Measurements from ENCODE around the gene ZNF429. TPM values are rescaled to one million over a fixed set of nuclear protein-coding genes. Genes with fewer than 3 reads are reported as not detected.

The ZNF429 gene
- total and polyA plus RNA-seq, 2 donors (not counting 3 experiments of a cell fraction or from before 2014, with no cell fraction given): 2.1 to 2.6 TPM

GRCh38 chr19:21468791-21469190 is 36.6 kb upstream of the ZNF429 start:
- no peaks in the 10 kb centered on the region for H3K4me1 ChIP-seq (ENCODE audit: control insufficient read depth, extremely low read depth, insufficient read depth, low read length)
- BruUV-seq (replicated peaks): no TSS peak
- no peak overlapping the region for H3K4me3 ChIP-seq (replicated peaks in 1 of 3; ENCODE audit: insufficient read depth in 1 of 3, low read depth in 1 of 3, low read length in 3 of 3)
- no peaks in the 10 kb centered on the region for H3K36me3 ChIP-seq (ENCODE audit: control insufficient read depth in 2 of 2, extremely low read depth in 1 of 2, insufficient read depth in 2 of 2, low read length in 2 of 2)
- H4K20me1 ChIP-seq (replicated peaks; ENCODE audit: control insufficient read depth, extremely low read depth, insufficient read depth, low read length): no peaks in the 10 kb centered on the region
- no peak for TF ChIP-seq CTCF (IDR thresholded peaks at IDR 0.05; ENCODE audit: extremely low read depth in 1 of 2, insufficient read depth in 1 of 2, low read depth in 1 of 2, low read length in 2 of 2)
- no peak overlapping the region for H3K27ac ChIP-seq (ENCODE audit: insufficient read depth, low read depth, low read length)
- H3K9me3 ChIP-seq (replicated peaks; ENCODE audit: control insufficient read depth, insufficient read depth, low read length): peaks cover 2% of the 10 kb centered on the region
- H2AFZ ChIP-seq (ENCODE audit: low read depth, low read length): no peak overlapping the region
- H3K27me3 ChIP-seq (ENCODE audit: control insufficient read depth in 2 of 2, insufficient read depth in 2 of 2, low read length in 2 of 2): no peaks in the 10 kb centered on the region
- no peak for FAIRE-seq
- H3K9me1 ChIP-seq (replicated peaks; ENCODE audit: control insufficient read depth, extremely low read depth, insufficient read depth, low read length): no peaks in the 10 kb centered on the region
- H3K9ac ChIP-seq (replicated peaks; ENCODE audit: extremely low read depth, insufficient read depth, low read length): no peak overlapping the region
- H3K79me2 ChIP-seq (ENCODE audit: control insufficient read depth, insufficient read depth, low read length): no peaks in the 10 kb centered on the region
- H3K4me2 ChIP-seq (ENCODE audit: insufficient read depth, low read length): no peak overlapping the region
- DNase-seq (ENCODE audit: low read depth, low spot score): no peak
- POLR2A ChIA-PET: no interaction called here
- CTCF ChIA-PET: no interaction called here
- dilution Hi-C loops (cut with MboI; ENCODE audit: extremely low pct_ligation_motif_present, low sequenced_read_pairs): no loop called here
- intact Hi-C loops (cut with micrococcal nuclease): no loop called here

DNA sequence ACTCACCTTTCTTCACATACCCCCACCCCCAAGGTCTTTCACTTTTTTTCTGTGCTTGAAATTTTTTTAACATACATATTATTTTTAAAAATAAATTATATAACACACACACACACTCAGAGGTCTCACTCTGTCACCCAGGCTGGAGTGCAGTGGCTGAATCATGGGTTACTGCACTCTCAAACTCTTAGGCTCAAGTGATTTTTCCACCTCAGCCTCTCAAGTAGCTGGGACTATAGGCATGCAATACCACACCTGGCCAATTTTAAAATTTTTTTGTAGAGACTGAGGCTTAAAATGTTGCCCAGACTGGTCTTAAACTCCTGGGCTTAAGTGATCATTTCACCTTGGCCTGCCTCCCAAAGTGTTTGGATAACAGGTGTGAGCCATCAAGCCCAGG is 32.9 kb upstream of the ZNF429 start:
- H3K9me3 ChIP-seq (replicated peaks; ENCODE audit: control insufficient read depth, insufficient read depth, low read length): peaks cover 2% of the 10 kb centered on the region
- H3K36me3 ChIP-seq (ENCODE audit: control insufficient read depth in 2 of 2, extremely low read depth in 1 of 2, insufficient read depth in 2 of 2, low read length in 2 of 2): no peaks in the 10 kb centered on the region
- CTCF ChIA-PET: no interaction called here
- TF ChIP-seq FOS (IDR thresholded peaks at IDR 0.05; ENCODE audit: borderline replicate concordance, insufficient read depth, low read length) (no peak), EZH2 (IDR thresholded peaks at IDR 0.05; ENCODE audit: borderline replicate concordance, low read depth, low read length, severe bottlenecking) (no peak), GATA2 (IDR thresholded peaks at IDR 0.05; ENCODE audit: insufficient read depth, insufficient read length, low read depth, low read length) (no peak), MYC (IDR thresholded peaks at IDR 0.05; ENCODE audit: low read depth, low read length) (no peak), POLR2AphosphoS5 (IDR thresholded peaks at IDR 0.05; ENCODE audit: insufficient read depth, low read depth, low read length) (no peak), POLR2A (IDR thresholded peaks at IDR 0.05; ENCODE audit: low read depth, low read length) (no peak), JUN (IDR thresholded peaks at IDR 0.05; ENCODE audit: borderline replicate concordance, insufficient read depth, insufficient read length, low read depth) (no peak)
- TF ChIP-seq, protein P1, sequence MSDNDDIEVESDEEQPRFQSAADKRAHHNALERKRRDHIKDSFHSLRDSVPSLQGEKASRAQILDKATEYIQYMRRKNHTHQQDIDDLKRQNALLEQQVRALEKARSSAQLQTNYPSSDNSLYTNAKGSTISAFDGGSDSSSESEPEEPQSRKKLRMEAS (IDR thresholded peaks at IDR 0.05; ENCODE audit: insufficient read depth, insufficient read length): no peak
- intact Hi-C loops (cut with micrococcal nuclease) (no loop called here), dilution Hi-C loops (cut with MboI; ENCODE audit: extremely low pct_ligation_motif_present, low sequenced_read_pairs) (no loop called here)
- FAIRE-seq (no peak), DNase-seq (ENCODE audit: low read depth, low spot score) (no peak)
- no peaks in the 10 kb centered on the region for H3K27me3 ChIP-seq (ENCODE audit: control insufficient read depth in 2 of 2, insufficient read depth in 2 of 2, low read length in 2 of 2)
- no peaks in the 10 kb centered on the region for H4K20me1 ChIP-seq (replicated peaks; ENCODE audit: control insufficient read depth, extremely low read depth, insufficient read depth, low read length)
- no peaks in the 10 kb centered on the region for H3K9me1 ChIP-seq (replicated peaks; ENCODE audit: control insufficient read depth, extremely low read depth, insufficient read depth, low read length)
- H3K27ac ChIP-seq (ENCODE audit: insufficient read depth, low read depth, low read length): no peak overlapping the region
- no peak overlapping the region for H3K9ac ChIP-seq (replicated peaks; ENCODE audit: extremely low read depth, insufficient read depth, low read length)
- H3K4me3 ChIP-seq (replicated peaks in 1 of 3; ENCODE audit: insufficient read depth in 1 of 3, low read depth in 1 of 3, low read length in 3 of 3): no peak overlapping the region
- H2AFZ ChIP-seq (ENCODE audit: low read depth, low read length): no peak overlapping the region
- BruUV-seq (replicated peaks): no TSS peak
- no peak overlapping the region for H3K4me2 ChIP-seq (ENCODE audit: insufficient read depth, low read length)
- POLR2A ChIA-PET: no interaction called here
- H3K4me1 ChIP-seq (ENCODE audit: control insufficient read depth, extremely low read depth, insufficient read depth, low read length): no peaks in the 10 kb centered on the region
- H3K79me2 ChIP-seq (ENCODE audit: control insufficient read depth, insufficient read depth, low read length): no peaks in the 10 kb centered on the region

Measured in endothelial cell of umbilical vein (primary cell).